Measurements from ENCODE around the gene DLGAP1.

DLGAP1 gene

DNA sequence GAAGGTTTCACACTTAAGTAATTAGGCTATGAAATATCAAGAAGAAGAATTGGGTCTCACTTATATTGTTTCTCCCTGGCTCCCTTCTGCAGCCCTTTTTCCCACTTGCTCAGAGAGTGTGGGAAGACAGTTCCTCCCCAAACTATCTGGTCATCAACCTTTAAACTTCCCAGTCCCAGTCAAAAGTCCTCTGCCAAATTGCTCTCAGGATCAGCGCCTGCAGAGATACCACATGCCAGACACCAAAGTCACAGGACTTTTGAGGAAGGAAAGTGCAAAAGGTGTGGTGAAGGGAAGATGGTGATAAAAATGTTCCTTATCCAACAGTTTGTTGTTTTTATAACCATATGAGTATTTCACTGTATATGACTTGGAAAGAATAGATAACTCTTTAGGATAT lies 51.3 kb downstream of the DLGAP1 start:
- H3K27ac ChIP-seq, result no peak overlapping the region
- H3K27me3 ChIP-seq (ENCODE audit: insufficient read depth, low read depth, severe bottlenecking), result peaks cover 57% of the 10 kb centered on the region
- H3K36me3 ChIP-seq, result no peaks in the 10 kb centered on the region
- no peak overlapping the region for H3K4me3 ChIP-seq (ENCODE audit: low read depth, low read length)
- DNase-seq, result no peak
- H3K9me3 ChIP-seq (ENCODE audit: severe bottlenecking), result no peaks in the 10 kb centered on the region
- TF ChIP-seq, protein P1, sequence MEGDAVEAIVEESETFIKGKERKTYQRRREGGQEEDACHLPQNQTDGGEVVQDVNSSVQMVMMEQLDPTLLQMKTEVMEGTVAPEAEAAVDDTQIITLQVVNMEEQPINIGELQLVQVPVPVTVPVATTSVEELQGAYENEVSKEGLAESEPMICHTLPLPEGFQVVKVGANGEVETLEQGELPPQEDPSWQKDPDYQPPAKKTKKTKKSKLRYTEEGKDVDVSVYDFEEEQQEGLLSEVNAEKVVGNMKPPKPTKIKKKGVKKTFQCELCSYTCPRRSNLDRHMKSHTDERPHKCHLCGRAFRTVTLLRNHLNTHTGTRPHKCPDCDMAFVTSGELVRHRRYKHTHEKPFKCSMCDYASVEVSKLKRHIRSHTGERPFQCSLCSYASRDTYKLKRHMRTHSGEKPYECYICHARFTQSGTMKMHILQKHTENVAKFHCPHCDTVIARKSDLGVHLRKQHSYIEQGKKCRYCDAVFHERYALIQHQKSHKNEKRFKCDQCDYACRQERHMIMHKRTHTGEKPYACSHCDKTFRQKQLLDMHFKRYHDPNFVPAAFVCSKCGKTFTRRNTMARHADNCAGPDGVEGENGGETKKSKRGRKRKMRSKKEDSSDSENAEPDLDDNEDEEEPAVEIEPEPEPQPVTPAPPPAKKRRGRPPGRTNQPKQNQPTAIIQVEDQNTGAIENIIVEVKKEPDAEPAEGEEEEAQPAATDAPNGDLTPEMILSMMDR (IDR thresholded peaks at IDR 0.05; ENCODE audit: low read depth, low read length), result no peak

GRCh38 chr18:4400911-4401310 lies 54.2 kb downstream of the DLGAP1 start:
- H3K9me3 ChIP-seq (ENCODE audit: severe bottlenecking), result no peaks in the 10 kb centered on the region
- H3K27ac ChIP-seq, result no peak overlapping the region
- DNase-seq, result no peak
- H3K4me3 ChIP-seq (ENCODE audit: low read depth, low read length), result no peak overlapping the region
- no peaks in the 10 kb centered on the region for H3K36me3 ChIP-seq
- H3K27me3 ChIP-seq (ENCODE audit: insufficient read depth, low read depth, severe bottlenecking), result peaks cover 62% of the 10 kb centered on the region
- TF ChIP-seq, protein P1 (IDR thresholded peaks at IDR 0.05; ENCODE audit: low read depth, low read length), result no peak

DNA sequence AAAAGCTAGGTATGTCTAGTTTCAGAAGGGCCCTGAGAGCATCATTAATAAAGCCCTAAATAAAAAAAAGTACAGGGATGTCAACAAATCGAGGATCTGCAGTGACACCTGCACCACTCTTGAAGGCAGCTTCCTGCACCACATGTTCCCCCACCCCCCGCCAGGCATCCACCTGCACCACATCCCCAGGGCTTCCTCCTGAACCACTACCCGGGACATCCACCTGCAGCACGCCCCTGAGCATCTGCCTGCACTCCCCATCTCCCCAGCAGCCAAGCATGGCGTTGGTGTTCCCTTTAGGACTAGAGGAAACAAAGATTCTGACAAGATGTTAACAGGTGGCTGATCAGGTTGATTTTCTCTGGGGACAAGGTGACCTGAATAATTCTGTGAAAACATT lies 55.2 kb downstream of the DLGAP1 start:
- Histone ChIP-seq H3K4me3 (ENCODE audit: low read depth, low read length) (no peak overlapping the region), H3K27ac (no peak overlapping the region), H3K36me3 (no peaks in the 10 kb centered on the region), H3K9me3 (ENCODE audit: severe bottlenecking) (no peaks in the 10 kb centered on the region), H3K27me3 (ENCODE audit: insufficient read depth, low read depth, severe bottlenecking) (peaks cover 63% of the 10 kb centered on the region)
- no peak for DNase-seq
- TF ChIP-seq, protein P1 (IDR thresholded peaks at IDR 0.05; ENCODE audit: low read depth, low read length), result no peak

DNA sequence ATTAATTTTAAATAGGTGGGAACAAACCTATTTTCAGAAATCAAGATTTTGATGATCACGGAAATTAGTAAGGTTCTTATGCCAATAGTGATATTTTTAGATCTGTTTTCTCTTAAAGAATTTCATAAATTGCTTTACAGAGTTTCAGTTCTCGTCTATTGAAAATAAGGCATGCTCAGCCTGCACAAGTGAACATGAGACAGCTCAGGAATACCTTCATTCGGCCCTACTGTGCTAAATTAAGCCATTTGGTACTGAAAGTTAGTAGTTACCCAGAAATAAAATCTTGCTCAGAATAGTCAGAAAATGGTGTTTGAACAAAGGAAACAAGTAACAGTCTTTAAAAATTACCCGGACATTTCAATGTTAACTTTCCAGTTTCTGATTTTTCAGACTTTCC lies 60.4 kb downstream of the DLGAP1 start:
- Histone ChIP-seq H3K27ac (no peak overlapping the region), H3K36me3 (no peaks in the 10 kb centered on the region)
- TF ChIP-seq, protein P1 (IDR thresholded peaks at IDR 0.05; ENCODE audit: low read depth, low read length), result no peak

DNA sequence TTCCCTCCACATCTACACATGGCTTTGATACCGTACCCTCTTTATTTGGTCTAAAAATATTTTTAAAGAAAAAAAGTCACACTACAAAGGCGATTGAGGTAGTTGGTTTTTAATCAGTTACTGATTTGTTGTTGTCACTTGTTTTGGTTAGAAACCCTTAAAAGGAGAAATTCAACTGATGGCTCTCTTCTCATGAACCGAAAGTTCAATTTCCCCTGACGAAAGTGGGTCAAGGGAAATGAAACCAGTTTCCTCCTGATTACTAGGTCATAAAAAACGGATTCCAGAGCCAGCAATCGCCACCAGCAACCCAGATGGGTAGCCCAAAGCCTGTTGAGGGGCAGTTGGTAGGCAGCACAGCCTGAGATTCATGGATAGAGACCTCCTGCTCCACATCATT lies 63.2 kb downstream of the DLGAP1 start:
- no peaks in the 10 kb centered on the region for H3K36me3 ChIP-seq
- TF ChIP-seq, protein P1 (IDR thresholded peaks at IDR 0.05; ENCODE audit: low read depth, low read length), result no peak
- no peak overlapping the region for H3K27ac ChIP-seq
- no peak overlapping the region for H3K4me3 ChIP-seq (ENCODE audit: low read depth, low read length)
- no peaks in the 10 kb centered on the region for H3K9me3 ChIP-seq (ENCODE audit: severe bottlenecking)
- DNase-seq, result no peak
- H3K27me3 ChIP-seq (ENCODE audit: insufficient read depth, low read depth, severe bottlenecking), result peaks cover 62% of the 10 kb centered on the region

More for the DNA sequence above, 60.4 kb downstream of the DLGAP1 start:
- H3K9me3 ChIP-seq (ENCODE audit: severe bottlenecking), result no peaks in the 10 kb centered on the region
- no peak overlapping the region for H3K4me3 ChIP-seq (ENCODE audit: low read depth, low read length)
- no peak for DNase-seq
- H3K27me3 ChIP-seq (ENCODE audit: insufficient read depth, low read depth, severe bottlenecking), result peaks cover 65% of the 10 kb centered on the region

DNA sequence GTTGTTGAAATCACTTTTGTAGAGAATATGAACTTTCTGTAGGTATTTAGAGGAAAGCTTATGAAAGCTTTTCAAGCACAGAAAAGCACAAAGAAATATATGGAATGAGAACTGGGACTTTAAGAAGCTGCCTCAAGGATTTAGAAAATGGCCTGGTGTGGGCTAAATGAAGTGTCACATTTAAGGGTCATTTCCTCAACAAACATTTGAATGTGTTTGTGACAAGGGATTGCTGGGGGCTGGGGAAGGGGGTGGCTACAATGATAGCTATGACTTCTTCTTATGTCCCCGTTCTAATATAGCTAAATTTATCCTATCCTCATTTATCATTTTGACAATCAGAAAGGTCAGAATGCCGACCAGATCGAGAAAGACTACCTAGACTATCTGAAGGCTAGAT lies 69.2 kb downstream of the DLGAP1 start:
- no peak overlapping the region for H3K27ac ChIP-seq
- DNase-seq, result no peak
- no peaks in the 10 kb centered on the region for H3K9me3 ChIP-seq (ENCODE audit: severe bottlenecking)
- TF ChIP-seq, protein P1 (IDR thresholded peaks at IDR 0.05; ENCODE audit: low read depth, low read length), result no peak
- H3K36me3 ChIP-seq, result no peaks in the 10 kb centered on the region
- no peak overlapping the region for H3K4me3 ChIP-seq (ENCODE audit: low read depth, low read length)
- peaks cover 44% of the 10 kb centered on the region for H3K27me3 ChIP-seq (ENCODE audit: insufficient read depth, low read depth, severe bottlenecking)

Data from WERI-Rb-1 (cell line).